ENCODE data around the gene NFIC. TPM values are rescaled to one million over a fixed set of nuclear protein-coding genes. Genes with fewer than 3 reads are reported as not detected.

Gene NFIC
- total and polyA plus RNA-seq, 10 of the 15 experiments (the other 5 are each of a cell fraction or from before 2014, with no cell fraction given) = 0.71 to 53.5 (median 10.2) TPM

GRCh38 chr19:3468211-3468610 lies 101.8 kb downstream of the NFIC start:
- SMC1A ChIA-PET (ENCODE audit: uncharacterized antibody, unreplicated experiment) = no interaction called here
- FAIRE-seq = no peak
- POLR2A ChIA-PET = no interaction called here
- ATAC-seq = no peak
- no peaks in the 10 kb centered on the region for H3K4me1 ChIP-seq (ENCODE audit: control insufficient read depth, insufficient read depth, low read length)
- no TSS peak for BruUV-seq (replicated peaks)
- no peak overlapping the region for H3K4me3 ChIP-seq
- intact Hi-C loops (cut with micrococcal nuclease; ENCODE audit: unreplicated experiment) (no loop called here), in situ Hi-C loops (cut with MboI) (no loop called here)
- H3K9me3 ChIP-seq (replicated peaks; ENCODE audit: control insufficient read depth, insufficient read depth, low read length) = no peaks in the 10 kb centered on the region
- no peak overlapping the region for H3K4me2 ChIP-seq (ENCODE audit: control insufficient read depth, insufficient read depth)
- H3K36me3 ChIP-seq (ENCODE audit: control insufficient read depth in 2 of 2, insufficient read depth in 2 of 2, low read length in 1 of 2) = no peaks in the 10 kb centered on the region; a peak in 2 of 4 replicates
- WGBS (ENCODE audit: insufficient coverage, insufficient replicate concordance, low lambda C conversion rate, missing lambda C conversion rate) = 75% methylated on average over 3 of the region's 3 CpGs
- no peak overlapping the region for H3K9ac ChIP-seq (ENCODE audit: control insufficient read depth, insufficient read depth, low read length)
- RAD21 ChIA-PET (ENCODE audit: unreplicated experiment) = no interaction called here
- CTCF ChIA-PET = interaction anchor here (0.5 to 1.1 kb wide), 2 partner anchors 17 to 178 kb away, joined by 3 to 6 read pairs; no protein-coding TSS in a partner anchor
- DNase-seq (ENCODE audit: low read depth, low spot score) = no peak
- H3K27ac ChIP-seq (ENCODE audit: control insufficient read depth, insufficient read depth) = no peak overlapping the region
- H4K20me1 ChIP-seq (ENCODE audit: control insufficient read depth, insufficient read depth) = peaks cover 2% of the 10 kb centered on the region; the same call in 1 of the 2 replicates
- no peaks in the 10 kb centered on the region for H3K79me2 ChIP-seq (ENCODE audit: control insufficient read depth, insufficient read depth, low read length)
- H2AFZ ChIP-seq (ENCODE audit: control insufficient read depth, low read depth, low read length) = no peak overlapping the region
- no peaks in the 10 kb centered on the region for H3K27me3 ChIP-seq (replicated peaks in 1 of 2; ENCODE audit: control insufficient read depth in 2 of 2, insufficient read depth in 2 of 2, low read length in 1 of 2)
- TF ChIP-seq SUPT20H (IDR thresholded peaks at IDR 0.05; ENCODE audit: borderline replicate concordance, control insufficient read depth, low read depth, low read length) = no peak
- TF ChIP-seq CUX1 (IDR thresholded peaks at IDR 0.05; ENCODE audit: insufficient replicate concordance, low read depth, low read length) = no peak
- TF ChIP-seq ZNF217 (IDR thresholded peaks at IDR 0.05) = no peak
- TF ChIP-seq, protein P1, sequence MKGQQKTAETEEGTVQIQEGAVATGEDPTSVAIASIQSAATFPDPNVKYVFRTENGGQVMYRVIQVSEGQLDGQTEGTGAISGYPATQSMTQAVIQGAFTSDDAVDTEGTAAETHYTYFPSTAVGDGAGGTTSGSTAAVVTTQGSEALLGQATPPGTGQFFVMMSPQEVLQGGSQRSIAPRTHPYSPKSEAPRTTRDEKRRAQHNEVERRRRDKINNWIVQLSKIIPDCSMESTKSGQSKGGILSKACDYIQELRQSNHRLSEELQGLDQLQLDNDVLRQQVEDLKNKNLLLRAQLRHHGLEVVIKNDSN (IDR thresholded peaks at IDR 0.05; ENCODE audit: borderline replicate concordance, extremely low read length, insufficient read depth, low read depth, low read length) = no peak
- no peak for TF ChIP-seq FOS (IDR thresholded peaks at IDR 0.05; ENCODE audit: borderline replicate concordance, extremely low read depth, insufficient read length)
- TF ChIP-seq, protein P2, sequence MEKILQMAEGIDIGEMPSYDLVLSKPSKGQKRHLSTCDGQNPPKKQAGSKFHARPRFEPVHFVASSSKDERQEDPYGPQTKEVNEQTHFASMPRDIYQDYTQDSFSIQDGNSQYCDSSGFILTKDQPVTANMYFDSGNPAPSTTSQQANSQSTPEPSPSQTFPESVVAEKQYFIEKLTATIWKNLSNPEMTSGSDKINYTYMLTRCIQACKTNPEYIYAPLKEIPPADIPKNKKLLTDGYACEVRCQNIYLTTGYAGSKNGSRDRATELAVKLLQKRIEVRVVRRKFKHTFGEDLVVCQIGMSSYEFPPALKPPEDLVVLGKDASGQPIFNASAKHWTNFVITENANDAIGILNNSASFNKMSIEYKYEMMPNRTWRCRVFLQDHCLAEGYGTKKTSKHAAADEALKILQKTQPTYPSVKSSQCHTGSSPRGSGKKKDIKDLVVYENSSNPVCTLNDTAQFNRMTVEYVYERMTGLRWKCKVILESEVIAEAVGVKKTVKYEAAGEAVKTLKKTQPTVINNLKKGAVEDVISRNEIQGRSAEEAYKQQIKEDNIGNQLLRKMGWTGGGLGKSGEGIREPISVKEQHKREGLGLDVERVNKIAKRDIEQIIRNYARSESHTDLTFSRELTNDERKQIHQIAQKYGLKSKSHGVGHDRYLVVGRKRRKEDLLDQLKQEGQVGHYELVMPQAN (conservative IDR thresholded peaks at IDR 0.05) = no peak
- TF ChIP-seq, protein P3, sequence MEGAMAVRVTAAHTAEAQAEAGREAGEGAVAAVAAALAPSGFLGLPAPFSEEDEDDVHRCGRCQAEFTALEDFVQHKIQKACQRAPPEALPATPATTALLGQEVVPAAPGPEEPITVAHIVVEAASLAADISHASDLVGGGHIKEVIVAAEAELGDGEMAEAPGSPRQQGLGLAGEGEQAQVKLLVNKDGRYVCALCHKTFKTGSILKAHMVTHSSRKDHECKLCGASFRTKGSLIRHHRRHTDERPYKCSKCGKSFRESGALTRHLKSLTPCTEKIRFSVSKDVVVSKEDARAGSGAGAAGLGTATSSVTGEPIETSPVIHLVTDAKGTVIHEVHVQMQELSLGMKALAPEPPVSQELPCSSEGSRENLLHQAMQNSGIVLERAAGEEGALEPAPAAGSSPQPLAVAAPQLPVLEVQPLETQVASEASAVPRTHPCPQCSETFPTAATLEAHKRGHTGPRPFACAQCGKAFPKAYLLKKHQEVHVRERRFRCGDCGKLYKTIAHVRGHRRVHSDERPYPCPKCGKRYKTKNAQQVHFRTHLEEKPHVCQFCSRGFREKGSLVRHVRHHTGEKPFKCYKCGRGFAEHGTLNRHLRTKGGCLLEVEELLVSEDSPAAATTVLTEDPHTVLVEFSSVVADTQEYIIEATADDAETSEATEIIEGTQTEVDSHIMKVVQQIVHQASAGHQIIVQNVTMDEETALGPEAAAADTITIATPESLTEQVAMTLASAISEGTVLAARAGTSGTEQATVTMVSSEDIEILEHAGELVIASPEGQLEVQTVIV (IDR thresholded peaks at IDR 0.05; ENCODE audit: borderline replicate concordance, partially characterized antibody) = no peak
- TF ChIP-seq KLF5 (IDR thresholded peaks at IDR 0.05; ENCODE audit: partially characterized antibody) = no peak
- TF ChIP-seq RUNX3 (IDR thresholded peaks at IDR 0.05; ENCODE audit: low read length) = no peak
- TF ChIP-seq BMI1 (IDR thresholded peaks at IDR 0.05; ENCODE audit: borderline replicate concordance) = no peak
- no peak for TF ChIP-seq ATF7 (IDR thresholded peaks at IDR 0.05; ENCODE audit: low read depth)
- TF ChIP-seq POLR2A (IDR thresholded peaks at IDR 0.05; ENCODE audit: low read depth, low read length) = no peak; the same call in 1 of the 2 replicates
